MCF 10A (cell line): ENCODE data around the gene MPRIP. TPM values are rescaled to one million over a fixed set of nuclear protein-coding genes. Genes with fewer than 3 reads are reported as not detected.

Experiments
- BruUV-seq: library from RNA; stranded (reverse); fragments of 400-500 nt; replicated peaks from 2 replicates; lab custom pipeline; 2021; lab: Mats Ljungman, UMichigan
- CTCF ChIA-PET: fragments of 300-600 bp; sonication (Branson Sonifier 250); formaldehyde crosslinking; extraction: SDS; loops from one replicate; lab custom pipeline; 2021; ENCODE audit warnings: antibody characterized with exemption, inconsistent platforms; lab: Yijun Ruan, JAX
- POLR2A ChIA-PET: fragments of 300-600, 350-650 bp; sonication (Branson Sonifier 250); formaldehyde crosslinking; extraction: SDS; loops from one replicate; lab custom pipeline; 2020; ENCODE audit warnings: antibody characterized with exemption, inconsistent platforms; lab: Yijun Ruan, JAX
- DNase-seq: peaks from one replicate; pipeline ENCODE4 v3.0.0-alpha.2; 2018; ENCODE audit not compliant: unreplicated experiment
- H3K27ac Mint-ChIP-seq: one replicate; pipeline ENCODE4 v1.8.0; 2022; ENCODE audit warnings: mild to moderate bottlenecking, low read depth, mixed read lengths; ENCODE audit not compliant: unreplicated experiment
- H3K27me3 Mint-ChIP-seq: one replicate; pipeline ENCODE4 v1.8.0; 2022; ENCODE audit warnings: mixed read lengths; ENCODE audit not compliant: insufficient read depth, unreplicated experiment
- H3K36me3 Mint-ChIP-seq: one replicate; pipeline ENCODE4 v1.8.0; 2022; ENCODE audit warnings: mild to moderate bottlenecking, moderate library complexity, mixed read lengths; ENCODE audit not compliant: insufficient read depth, unreplicated experiment
- H3K4me1 Mint-ChIP-seq: one replicate; pipeline ENCODE4 v1.8.0; 2022; ENCODE audit warnings: mixed read lengths; ENCODE audit not compliant: insufficient read depth, unreplicated experiment
- H3K4me3 Mint-ChIP-seq: one replicate; pipeline ENCODE4 v1.8.0; 2022; ENCODE audit warnings: mild to moderate bottlenecking, moderate library complexity, mixed read lengths; ENCODE audit not compliant: unreplicated experiment
- H3K9me3 Mint-ChIP-seq: one replicate; pipeline ENCODE4 v1.8.0; 2022; ENCODE audit warnings: mixed read lengths; ENCODE audit not compliant: unreplicated experiment
- intact Hi-C: fragments of 100-400 bp; cut with micrococcal nuclease; formaldehyde crosslinking; loops from 2 replicates; pipeline ENCODE4 v1.14.1; 2022
- total RNA-seq: library from RNA; stranded (reverse); gene quantifications from 2 replicates; pipeline ENCODE4 v1.2.3, GENCODE V29; 2022
- TF ChIP-seq, protein P1 (sequence below): fragments of 200-600 bp; IDR thresholded peaks from one replicate; pipeline ENCODE4 v1.8.0; 2022; ENCODE audit warnings: antibody characterized with exemption, mild to moderate bottlenecking; ENCODE audit not compliant: unreplicated experiment

MPRIP gene
- total RNA-seq, 1 experiment from 2014 or later, result 230 TPM

DNA sequence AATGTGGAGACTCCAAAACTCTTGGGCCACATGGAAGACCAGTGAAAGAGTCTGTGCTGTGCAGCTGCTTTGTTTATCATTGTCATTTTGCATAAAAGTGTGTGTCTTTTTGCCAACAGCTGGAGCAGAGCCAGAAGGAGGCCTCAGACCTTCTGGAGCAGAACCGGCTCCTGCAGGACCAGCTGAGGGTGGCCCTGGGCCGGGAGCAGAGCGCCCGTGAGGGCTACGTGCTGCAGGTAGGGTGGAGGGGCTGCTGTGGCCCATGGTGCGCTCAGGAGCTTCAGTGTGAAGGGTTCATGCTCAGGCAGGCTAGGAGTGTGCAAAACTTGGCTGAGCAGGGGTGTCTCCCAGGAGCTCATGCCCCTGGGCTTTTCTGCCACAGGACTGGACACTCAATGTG is 118.9 kb downstream of the MPRIP start:
- BruUV-seq, result no TSS peak
- intact Hi-C loops, result no loop called here
- no peaks in the 10 kb centered on the region for H3K27me3 Mint-ChIP-seq
- no peaks in the 10 kb centered on the region for H3K9me3 Mint-ChIP-seq
- no peak overlapping the region for H3K27ac Mint-ChIP-seq
- H3K4me3 Mint-ChIP-seq, result no peak overlapping the region
- TF ChIP-seq, protein P1, sequence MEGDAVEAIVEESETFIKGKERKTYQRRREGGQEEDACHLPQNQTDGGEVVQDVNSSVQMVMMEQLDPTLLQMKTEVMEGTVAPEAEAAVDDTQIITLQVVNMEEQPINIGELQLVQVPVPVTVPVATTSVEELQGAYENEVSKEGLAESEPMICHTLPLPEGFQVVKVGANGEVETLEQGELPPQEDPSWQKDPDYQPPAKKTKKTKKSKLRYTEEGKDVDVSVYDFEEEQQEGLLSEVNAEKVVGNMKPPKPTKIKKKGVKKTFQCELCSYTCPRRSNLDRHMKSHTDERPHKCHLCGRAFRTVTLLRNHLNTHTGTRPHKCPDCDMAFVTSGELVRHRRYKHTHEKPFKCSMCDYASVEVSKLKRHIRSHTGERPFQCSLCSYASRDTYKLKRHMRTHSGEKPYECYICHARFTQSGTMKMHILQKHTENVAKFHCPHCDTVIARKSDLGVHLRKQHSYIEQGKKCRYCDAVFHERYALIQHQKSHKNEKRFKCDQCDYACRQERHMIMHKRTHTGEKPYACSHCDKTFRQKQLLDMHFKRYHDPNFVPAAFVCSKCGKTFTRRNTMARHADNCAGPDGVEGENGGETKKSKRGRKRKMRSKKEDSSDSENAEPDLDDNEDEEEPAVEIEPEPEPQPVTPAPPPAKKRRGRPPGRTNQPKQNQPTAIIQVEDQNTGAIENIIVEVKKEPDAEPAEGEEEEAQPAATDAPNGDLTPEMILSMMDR, result no peak
- H3K36me3 Mint-ChIP-seq, result peaks cover 62% of the 10 kb centered on the region
- CTCF ChIA-PET, result no interaction called here
- H3K4me1 Mint-ChIP-seq, result no peaks in the 10 kb centered on the region
- DNase-seq, result no peak
- POLR2A ChIA-PET, result no interaction called here

DNA sequence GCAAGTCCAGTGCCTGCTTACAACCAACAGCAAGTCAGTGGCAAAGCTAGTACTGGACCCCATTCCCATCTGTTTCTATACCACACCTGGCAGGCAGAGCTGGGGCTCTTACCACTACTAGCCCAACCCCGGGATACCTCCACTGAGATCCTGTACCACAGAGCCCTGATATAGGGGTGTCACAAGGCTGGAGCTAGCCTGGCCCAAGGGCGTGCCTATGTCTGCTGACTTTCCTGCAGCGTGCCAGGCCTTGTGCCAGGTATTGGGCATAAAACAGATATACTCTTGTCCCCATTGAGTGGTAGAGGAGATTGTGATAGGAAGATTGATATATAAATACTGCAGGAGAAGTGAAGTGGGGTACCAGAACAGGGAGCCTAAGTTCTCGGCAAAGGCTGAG is 119.5 kb downstream of the MPRIP start:
- BruUV-seq, result no TSS peak
- no peak overlapping the region for H3K27ac Mint-ChIP-seq
- POLR2A ChIA-PET, result no interaction called here

DNA sequence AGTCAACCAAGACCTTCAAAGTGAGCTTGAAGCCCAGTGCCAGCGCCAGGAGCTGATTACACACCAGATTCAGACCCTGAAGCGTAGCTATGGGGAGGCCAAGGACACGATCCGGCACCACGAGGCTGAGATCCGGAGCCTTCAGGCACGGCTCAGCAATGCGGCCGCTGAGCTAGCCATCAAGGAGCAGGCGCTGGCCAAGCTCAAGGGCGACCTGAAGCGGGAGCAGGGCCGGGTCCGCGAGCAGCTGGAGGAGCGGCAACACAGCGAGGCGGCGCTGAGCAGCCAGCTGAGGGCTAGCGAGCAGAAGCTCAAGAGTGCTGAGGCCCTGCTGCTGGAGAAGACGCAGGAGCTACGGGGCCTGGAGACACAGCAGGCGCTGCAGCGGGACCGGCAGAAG is 121.9 kb downstream of the MPRIP start:
- no peak overlapping the region for H3K4me3 Mint-ChIP-seq
- intact Hi-C loops, result no loop called here
- H3K27me3 Mint-ChIP-seq, result no peaks in the 10 kb centered on the region
- H3K4me1 Mint-ChIP-seq, result no peaks in the 10 kb centered on the region
- H3K9me3 Mint-ChIP-seq, result no peaks in the 10 kb centered on the region
- peaks cover 55% of the 10 kb centered on the region for H3K36me3 Mint-ChIP-seq
- BruUV-seq, result no TSS peak
- no peak for DNase-seq
- TF ChIP-seq, protein P1, result no peak
- H3K27ac Mint-ChIP-seq, result no peak overlapping the region
- POLR2A ChIA-PET, result interaction anchor here (0.7 kb wide), 1 partner anchor 36 kb away, joined by 3 read pairs; no protein-coding TSS in a partner anchor
- CTCF ChIA-PET, result interaction anchor here (0.7 to 1.3 kb wide), 2 partner anchors 19 to 31 kb away, joined by 3 to 4 read pairs; no protein-coding TSS in a partner anchor

More for the DNA sequence above, 119.5 kb downstream of the MPRIP start:
- Mint-ChIP-seq H3K4me3 (no peak overlapping the region), H3K9me3 (no peaks in the 10 kb centered on the region), H3K4me1 (no peaks in the 10 kb centered on the region), H3K36me3 (peaks cover 64% of the 10 kb centered on the region), H3K27me3 (no peaks in the 10 kb centered on the region)
- TF ChIP-seq, protein P1, result no peak
- intact Hi-C loops, result no loop called here
- DNase-seq, result no peak
- CTCF ChIA-PET, result no interaction called here

DNA sequence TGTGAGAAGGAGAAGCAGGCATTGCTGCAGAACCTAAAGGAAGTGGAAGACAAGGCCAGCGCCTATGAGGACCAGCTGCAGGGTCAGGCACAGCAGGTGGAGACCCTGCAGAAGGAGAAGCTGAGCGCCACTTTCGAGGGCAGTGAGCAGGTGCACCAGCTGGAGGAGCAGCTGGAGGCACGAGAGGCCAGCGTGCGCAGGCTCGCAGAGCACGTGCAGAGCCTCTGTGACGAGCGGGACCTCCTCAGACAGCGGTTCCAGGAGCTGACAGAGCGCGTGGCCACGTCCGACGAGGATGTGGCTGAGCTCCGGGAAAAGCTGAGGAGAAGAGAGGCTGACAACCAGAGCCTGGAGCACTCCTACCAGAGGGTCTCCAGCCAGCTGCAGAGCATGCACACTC is 122.4 kb downstream of the MPRIP start:
- intact Hi-C loops, result no loop called here
- H3K36me3 Mint-ChIP-seq, result peaks cover 58% of the 10 kb centered on the region

More for the DNA sequence above, 122.4 kb downstream of the MPRIP start:
- Mint-ChIP-seq H3K9me3 (no peaks in the 10 kb centered on the region), H3K27ac (peak overlapping the region; percentile 88), H3K27me3 (no peaks in the 10 kb centered on the region), H3K4me3 (no peak overlapping the region), H3K4me1 (no peaks in the 10 kb centered on the region)
- DNase-seq, result no peak
- TF ChIP-seq, protein P1, result no peak
- no TSS peak for BruUV-seq
- POLR2A ChIA-PET, result interaction anchor here (0.6 to 0.7 kb wide), 2 partner anchors 24 to 36 kb away, joined by 3 read pairs; no protein-coding TSS in a partner anchor
- CTCF ChIA-PET, result interaction anchor here (0.7 to 1.3 kb wide), 2 partner anchors 19 to 30 kb away, joined by 3 to 4 read pairs; no protein-coding TSS in a partner anchor
